Keratinocyte (primary cell): Measurements from ENCODE around the gene AOC1. TPM values are rescaled to one million over a fixed set of nuclear protein-coding genes. Genes with fewer than 3 reads are reported as not detected.

Experiments
- DNase-seq: peaks from one replicate; pipeline ENCODE4 v3.0.0-alpha.2; 2011; ENCODE audit warnings: low read depth, missing footprints, low spot score
- FAIRE-seq: peaks from 2 replicates; lab custom pipeline; 2011; peaks lifted over from hg19 to GRCh38; lab: Jason Lieb, UNC
- H2AFZ ChIP-seq: 2 replicates; pipeline ENCODE4 v1.6.0; 2012; ENCODE audit warnings: low read length, control low read depth, inconsistent platforms; ENCODE audit not compliant: control insufficient read depth
- H3K27ac ChIP-seq: 2 replicates; pipeline ENCODE4 v1.5.1; 2011; ENCODE audit warnings: low read length; ENCODE audit not compliant: control insufficient read depth, insufficient read depth
- H3K27me3 ChIP-seq: 3 replicates; pipeline ENCODE4 v1.6.0; 2011; ENCODE audit warnings: low read length; ENCODE audit not compliant: control insufficient read depth, insufficient read depth; ENCODE audit errors: extremely low read depth
- H3K36me3 ChIP-seq, 2 experiments: 2 replicates in 1 of 2; 3 replicates in 1 of 2; pipeline ENCODE4 v1.5.1; 2011; ENCODE audit warnings: low read length in 2 of 2, mild to moderate bottlenecking in 1 of 2; ENCODE audit not compliant: control insufficient read depth in 2 of 2, insufficient read depth in 2 of 2; ENCODE audit errors: extremely low read depth in 1 of 2
- H3K4me1 ChIP-seq: 3 replicates; pipeline ENCODE4 v1.5.1; 2011; ENCODE audit warnings: low read length; ENCODE audit not compliant: control insufficient read depth, insufficient read depth; ENCODE audit errors: extremely low read depth
- H3K4me2 ChIP-seq: 3 replicates; pipeline ENCODE4 v1.6.0; 2011; ENCODE audit warnings: low read depth, low read length; ENCODE audit not compliant: control insufficient read depth, insufficient read depth; ENCODE audit errors: extremely low read depth
- H3K4me3 ChIP-seq, 3 experiments: fragments of 200-600 bp in 1 of 3; sonication (generic) in 1 of 3; 2 replicates in 2 of 3; 3 replicates in 1 of 3; pipeline ENCODE4 v1.5.1; 2011 to 2016; ENCODE audit warnings: low read length in 3 of 3, mild to moderate bottlenecking in 3 of 3, control low read depth in 2 of 3, inconsistent platforms in 1 of 3, low read depth in 1 of 3, mixed read lengths in 1 of 3, mixed run types in 1 of 3, moderate library complexity in 1 of 3; ENCODE audit not compliant: control insufficient read depth in 2 of 3, insufficient read depth in 2 of 3; ENCODE audit errors: extremely low read depth in 1 of 3
- H3K79me2 ChIP-seq: 2 replicates; pipeline ENCODE4 v1.6.0; 2012; ENCODE audit warnings: low read length; ENCODE audit not compliant: control insufficient read depth, insufficient read depth
- H3K9ac ChIP-seq: 3 replicates; pipeline ENCODE4 v1.6.0; 2011; ENCODE audit warnings: low read length; ENCODE audit not compliant: control insufficient read depth, insufficient read depth; ENCODE audit errors: extremely low read depth
- H3K9me1 ChIP-seq: 3 replicates; pipeline ENCODE4 v1.6.0; 2011; ENCODE audit warnings: low read length; ENCODE audit not compliant: control insufficient read depth, insufficient read depth; ENCODE audit errors: extremely low read depth
- H3K9me3 ChIP-seq: 2 replicates; pipeline ENCODE4 v1.5.1; 2012; ENCODE audit warnings: low read depth, low read length; ENCODE audit not compliant: control insufficient read depth
- H4K20me1 ChIP-seq: 3 replicates; pipeline ENCODE4 v1.6.0; 2011; ENCODE audit warnings: low read length; ENCODE audit not compliant: control insufficient read depth, insufficient read depth; ENCODE audit errors: extremely low read depth
- EZH2 ChIP-seq: IDR thresholded peaks from one replicate; pipeline ENCODE4 v1.6.1; 2012; ENCODE audit warnings: inconsistent platforms, mild to moderate bottlenecking, low read length, moderate library complexity
- dilution Hi-C: fragments of 300-500 bp; cut with MboI; formaldehyde crosslinking; loops from one replicate; pipeline ENCODE4 v1.7.0; 2020; ENCODE audit warnings: low sequenced_read_pairs; ENCODE audit not compliant: extremely low pct_ligation_motif_present
- polyA plus RNA-seq, 5 experiments: library from polyadenylated mRNA; depleted of rRNA in 3 of 5; stranded (reverse) in 3 of 5; stranded (forward) in 1 of 5; unstranded in 1 of 5; fragments of >200 nt; gene quantifications; 1 replicate in 1 of 5; 2 replicates in 3 of 5; 3 replicates in 1 of 5; pipeline versions ENCODE4 v1.2.1 to v1.2.3, GENCODE V29; 2011 to 2012; ENCODE audit warnings: missing spikeins in 2 of 5, low read depth in 1 of 5, low replicate concordance in 1 of 5
- TF ChIP-seq, protein P1 (sequence below), 3 experiments: IDR thresholded peaks in 1 of 3; conservative IDR thresholded peaks in 1 of 3; optimal IDR thresholded peaks in 1 of 3; 2 replicates in 2 of 3; 3 replicates in 1 of 3; pipeline versions ENCODE3 to v1.5.1; 2011; ENCODE audit warnings: low read length in 3 of 3, mild to moderate bottlenecking in 3 of 3, moderate library complexity in 2 of 3, control low read depth in 1 of 3, inconsistent platforms in 1 of 3; ENCODE audit not compliant: insufficient read depth in 2 of 3; ENCODE audit errors: extremely low read depth in 1 of 3

AOC1 gene
- polyA plus RNA-seq, 1 donor (not counting 4 experiments of a cell fraction or from before 2014, with no cell fraction given): not detected

DNA sequence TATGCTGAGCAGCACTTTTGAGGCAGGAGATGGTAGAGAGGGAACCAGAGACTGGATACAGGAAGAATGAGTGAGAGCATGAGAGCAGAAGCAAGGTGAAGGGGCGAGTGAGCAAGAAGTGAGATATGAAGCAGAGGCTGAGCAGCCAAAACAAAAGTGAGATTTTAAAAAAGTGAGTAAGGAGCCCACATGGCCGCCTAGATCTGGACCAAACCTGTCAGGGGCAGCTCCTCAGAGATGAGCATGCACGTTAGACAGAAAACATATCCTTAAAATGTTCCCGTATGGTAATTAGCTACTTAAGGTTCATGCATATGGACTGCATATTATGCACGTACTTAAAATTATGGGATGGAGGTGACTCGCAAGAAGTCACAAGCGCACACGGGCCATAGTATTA, 29.3 kb upstream of the AOC1 start:
- Histone ChIP-seq H3K36me3 (no peaks in the 10 kb centered on the region), H3K9me3 (no peaks in the 10 kb centered on the region), H3K27me3 (peaks cover 4% of the 10 kb centered on the region), H3K4me2 (no peak overlapping the region), H3K27ac (no peak overlapping the region), H3K4me3 (no peak overlapping the region), H3K9ac (no peak overlapping the region), H4K20me1 (no peaks in the 10 kb centered on the region), H2AFZ (no peak overlapping the region), H3K9me1 (no peaks in the 10 kb centered on the region), H3K79me2 (no peaks in the 10 kb centered on the region), H3K4me1 (no peaks in the 10 kb centered on the region)
- FAIRE-seq: no peak
- dilution Hi-C loops: no loop called here
- TF ChIP-seq, protein P1, sequence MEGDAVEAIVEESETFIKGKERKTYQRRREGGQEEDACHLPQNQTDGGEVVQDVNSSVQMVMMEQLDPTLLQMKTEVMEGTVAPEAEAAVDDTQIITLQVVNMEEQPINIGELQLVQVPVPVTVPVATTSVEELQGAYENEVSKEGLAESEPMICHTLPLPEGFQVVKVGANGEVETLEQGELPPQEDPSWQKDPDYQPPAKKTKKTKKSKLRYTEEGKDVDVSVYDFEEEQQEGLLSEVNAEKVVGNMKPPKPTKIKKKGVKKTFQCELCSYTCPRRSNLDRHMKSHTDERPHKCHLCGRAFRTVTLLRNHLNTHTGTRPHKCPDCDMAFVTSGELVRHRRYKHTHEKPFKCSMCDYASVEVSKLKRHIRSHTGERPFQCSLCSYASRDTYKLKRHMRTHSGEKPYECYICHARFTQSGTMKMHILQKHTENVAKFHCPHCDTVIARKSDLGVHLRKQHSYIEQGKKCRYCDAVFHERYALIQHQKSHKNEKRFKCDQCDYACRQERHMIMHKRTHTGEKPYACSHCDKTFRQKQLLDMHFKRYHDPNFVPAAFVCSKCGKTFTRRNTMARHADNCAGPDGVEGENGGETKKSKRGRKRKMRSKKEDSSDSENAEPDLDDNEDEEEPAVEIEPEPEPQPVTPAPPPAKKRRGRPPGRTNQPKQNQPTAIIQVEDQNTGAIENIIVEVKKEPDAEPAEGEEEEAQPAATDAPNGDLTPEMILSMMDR (optimal IDR thresholded peaks at IDR 0.05 in 1 of 3, IDR thresholded peaks at IDR 0.05 in 1 of 3, conservative IDR thresholded peaks at IDR 0.05 in 1 of 3; ENCODE audit: extremely low read depth in 1 of 3, insufficient read depth in 2 of 3, low read length in 3 of 3): no peak
- no peak for TF ChIP-seq EZH2
- no peak for DNase-seq

DNA sequence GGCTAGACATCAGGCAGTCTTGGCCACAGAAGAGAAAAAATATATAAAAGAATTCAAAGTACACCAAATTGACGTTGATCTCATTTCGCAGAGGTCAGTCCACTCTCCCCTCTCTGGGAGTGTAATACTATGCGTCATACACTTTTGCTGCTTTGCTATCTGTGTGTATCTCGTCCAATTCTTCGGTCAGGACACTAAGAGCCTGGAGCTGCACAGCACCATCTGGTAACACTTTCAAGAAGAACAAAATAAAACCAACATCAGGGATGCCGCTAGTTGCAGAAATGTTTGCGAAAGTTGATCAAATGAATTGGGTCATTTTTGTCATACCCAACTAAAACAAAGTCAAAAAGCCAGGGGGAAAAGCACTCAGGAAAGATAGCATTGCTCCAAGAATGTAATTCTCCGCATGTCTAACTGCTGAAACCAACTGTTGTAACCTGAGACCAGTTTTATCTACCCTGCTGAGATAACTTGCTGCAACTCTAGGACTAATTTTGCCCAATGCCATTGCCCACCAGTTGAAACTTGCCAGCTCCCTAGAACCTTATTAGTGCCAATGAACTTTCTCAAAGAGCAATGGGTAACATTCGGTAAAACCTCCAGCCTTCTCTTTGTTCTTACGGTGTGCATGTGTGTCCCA, 28.7 kb upstream of the AOC1 start:
- Histone ChIP-seq H3K9me3 (no peaks in the 10 kb centered on the region), H3K27me3 (peaks cover 4% of the 10 kb centered on the region), H2AFZ (no peak overlapping the region), H3K27ac (no peak overlapping the region), H3K9me1 (no peaks in the 10 kb centered on the region), H3K4me1 (no peaks in the 10 kb centered on the region), H3K36me3 (no peaks in the 10 kb centered on the region), H3K4me2 (no peak overlapping the region), H4K20me1 (no peaks in the 10 kb centered on the region), H3K4me3 (no peak overlapping the region), H3K79me2 (no peaks in the 10 kb centered on the region), H3K9ac (no peak overlapping the region)
- no peak for DNase-seq
- dilution Hi-C loops: no loop called here
- no peak for FAIRE-seq
- TF ChIP-seq, protein P1 (optimal IDR thresholded peaks at IDR 0.05 in 1 of 3, IDR thresholded peaks at IDR 0.05 in 1 of 3, conservative IDR thresholded peaks at IDR 0.05 in 1 of 3; ENCODE audit: extremely low read depth in 1 of 3, insufficient read depth in 2 of 3, low read length in 3 of 3): no peak
